ENCODE measurements around the gene ALK. TPM values are rescaled to one million over a fixed set of nuclear protein-coding genes. Genes with fewer than 3 reads are reported as not detected.

The ALK gene
- total and polyA plus RNA-seq, 2 donors (not counting 1 experiment from before 2014, with no cell fraction given), result under 0.01 to 0.02 TPM

GRCh38 chr2:29267720-29268119 is 653.7 kb downstream of the ALK start:
- Histone ChIP-seq H2AFZ (ENCODE audit: low read length) (no peak overlapping the region), H3K4me3 (replicated peaks in 1 of 4; ENCODE audit: control extremely low read depth in 1 of 4, insufficient read depth in 1 of 4, low read depth in 3 of 4, low read length in 4 of 4) (no peak overlapping the region), H3K79me2 (ENCODE audit: control insufficient read depth, insufficient read depth, low read length) (no peaks in the 10 kb centered on the region), H3K4me2 (ENCODE audit: extremely low read depth, insufficient read depth, low read length) (no peak overlapping the region), H3K9me3 (ENCODE audit: control insufficient read depth, insufficient read depth, low read depth, low read length) (no peaks in the 10 kb centered on the region), H3K36me3 (ENCODE audit: control insufficient read depth, insufficient read depth, low read length) (no peaks in the 10 kb centered on the region), H3K4me1 (ENCODE audit: control insufficient read depth, extremely low read depth, insufficient read depth, low read length) (no peaks in the 10 kb centered on the region), H4K20me1 (ENCODE audit: control insufficient read depth, extremely low read depth, insufficient read depth, low read length) (no peaks in the 10 kb centered on the region), H3K27ac (ENCODE audit: insufficient read depth, low read length) (no peak overlapping the region), H3K27me3 (ENCODE audit: control insufficient read depth, insufficient read depth, low read length) (peaks cover 2% of the 10 kb centered on the region), H3K9ac (ENCODE audit: insufficient read depth, low read length) (no peak overlapping the region)
- DNase-seq (ENCODE audit: low read depth in 2 of 2), result no peak
- TF ChIP-seq EZH2 (IDR thresholded peaks at IDR 0.05; ENCODE audit: low read length, missing control alignments) (no peak), CTCF (conservative IDR thresholded peaks at IDR 0.05 in 1 of 2, IDR thresholded peaks at IDR 0.05 in 1 of 2; ENCODE audit: low read depth in 1 of 2, low read length in 2 of 2) (no peak)

GRCh38 chr2:29263886-29264285 is 657.5 kb downstream of the ALK start:
- H3K27ac ChIP-seq (ENCODE audit: insufficient read depth, low read length), result no peak overlapping the region

GRCh38 chr2:29262681-29263260 is 658.6 kb downstream of the ALK start:
- Histone ChIP-seq H4K20me1 (ENCODE audit: control insufficient read depth, extremely low read depth, insufficient read depth, low read length) (peaks cover 2% of the 10 kb centered on the region), H3K36me3 (ENCODE audit: control insufficient read depth, insufficient read depth, low read length) (no peaks in the 10 kb centered on the region), H3K4me2 (ENCODE audit: extremely low read depth, insufficient read depth, low read length) (no peak overlapping the region), H3K27ac (ENCODE audit: insufficient read depth, low read length) (no peak overlapping the region), H2AFZ (ENCODE audit: low read length) (no peak overlapping the region), H3K79me2 (ENCODE audit: control insufficient read depth, insufficient read depth, low read length) (no peaks in the 10 kb centered on the region), H3K9me3 (ENCODE audit: control insufficient read depth, insufficient read depth, low read depth, low read length) (no peaks in the 10 kb centered on the region), H3K27me3 (ENCODE audit: control insufficient read depth, insufficient read depth, low read length) (peaks cover 2% of the 10 kb centered on the region), H3K4me1 (ENCODE audit: control insufficient read depth, extremely low read depth, insufficient read depth, low read length) (no peaks in the 10 kb centered on the region), H3K9ac (ENCODE audit: insufficient read depth, low read length) (no peak overlapping the region), H3K4me3 (replicated peaks in 1 of 4; ENCODE audit: control extremely low read depth in 1 of 4, insufficient read depth in 1 of 4, low read depth in 3 of 4, low read length in 4 of 4) (no peak overlapping the region)
- no peak for TF ChIP-seq EZH2 (IDR thresholded peaks at IDR 0.05; ENCODE audit: low read length, missing control alignments)
- no peak for TF ChIP-seq CTCF (conservative IDR thresholded peaks at IDR 0.05 in 1 of 2, IDR thresholded peaks at IDR 0.05 in 1 of 2; ENCODE audit: low read depth in 1 of 2, low read length in 2 of 2)
- peak in 1 of 2 donors; percentile 35 for DNase-seq (ENCODE audit: low read depth in 2 of 2)

More at GRCh38 chr2:29263886-29264285, 657.5 kb downstream of the ALK start:
- no peaks in the 10 kb centered on the region for H3K4me1 ChIP-seq (ENCODE audit: control insufficient read depth, extremely low read depth, insufficient read depth, low read length)
- H3K79me2 ChIP-seq (ENCODE audit: control insufficient read depth, insufficient read depth, low read length), result no peaks in the 10 kb centered on the region
- H3K27me3 ChIP-seq (ENCODE audit: control insufficient read depth, insufficient read depth, low read length), result peaks cover 2% of the 10 kb centered on the region
- H3K9ac ChIP-seq (ENCODE audit: insufficient read depth, low read length), result no peak overlapping the region
- DNase-seq (ENCODE audit: low read depth in 2 of 2), result no peak
- H3K9me3 ChIP-seq (ENCODE audit: control insufficient read depth, insufficient read depth, low read depth, low read length), result no peaks in the 10 kb centered on the region
- H3K4me2 ChIP-seq (ENCODE audit: extremely low read depth, insufficient read depth, low read length), result no peak overlapping the region
- TF ChIP-seq EZH2 (IDR thresholded peaks at IDR 0.05; ENCODE audit: low read length, missing control alignments), result no peak
- no peak for TF ChIP-seq CTCF (conservative IDR thresholded peaks at IDR 0.05 in 1 of 2, IDR thresholded peaks at IDR 0.05 in 1 of 2; ENCODE audit: low read depth in 1 of 2, low read length in 2 of 2)
- H4K20me1 ChIP-seq (ENCODE audit: control insufficient read depth, extremely low read depth, insufficient read depth, low read length), result no peaks in the 10 kb centered on the region
- no peak overlapping the region for H2AFZ ChIP-seq (ENCODE audit: low read length)
- no peak overlapping the region for H3K4me3 ChIP-seq (replicated peaks in 1 of 4; ENCODE audit: control extremely low read depth in 1 of 4, insufficient read depth in 1 of 4, low read depth in 3 of 4, low read length in 4 of 4)
- no peaks in the 10 kb centered on the region for H3K36me3 ChIP-seq (ENCODE audit: control insufficient read depth, insufficient read depth, low read length)
